PC-3 (cell line): Measurements from ENCODE around the gene LBHD1. TPM values are rescaled to one million over a fixed set of nuclear protein-coding genes. Genes with fewer than 3 reads are reported as not detected.

Source experiments
- ATAC-seq: fragments of 200-7000 bp; cut with Tn5 transposase; 2 replicates; pipeline ENCODE4 v1.9.1; 2020; ENCODE audit warnings: mild to moderate bottlenecking, moderate library complexity
- BruUV-seq: library from RNA; stranded (reverse); fragments of 400-500 nt; replicated peaks from 2 replicates; lab custom pipeline; 2021; lab: Mats Ljungman, UMichigan
- CTCF ChIA-PET: fragments of 300-600 bp; sonication (Branson Sonifier 250); formaldehyde crosslinking; loops from one replicate; lab custom pipeline; 2022; ENCODE audit warnings: antibody characterized with exemption; lab: Charles Lee
- POLR2A ChIA-PET: fragments of 300-600 bp; sonication (Branson Sonifier 250); formaldehyde crosslinking; loops from one replicate; lab custom pipeline; 2022; ENCODE audit warnings: antibody characterized with exemption; ENCODE audit not compliant: unreplicated experiment; lab: Charles Lee
- DNase-seq: peaks from one replicate; pipeline ENCODE4 v3.0.0-alpha.2; 2015
- H2AFZ ChIP-seq: fragments of 300-600 bp; sonication (generic); 2 replicates; pipeline ENCODE4 v1.6.0; 2016; ENCODE audit warnings: antibody characterized with exemption, low read length
- H3F3A ChIP-seq: fragments of 300-600 bp; sonication (generic); one replicate; pipeline ENCODE4 v1.6.0; 2017; ENCODE audit warnings: antibody characterized with exemption, low read length, control low read depth, mild to moderate bottlenecking; ENCODE audit not compliant: unreplicated experiment
- H3K27ac ChIP-seq: fragments of 300-600 bp; sonication (generic); 2 replicates; pipeline ENCODE4 v1.5.1; 2016; ENCODE audit warnings: mild to moderate bottlenecking, low read length
- H3K27me3 ChIP-seq: fragments of 300-600 bp; sonication (generic); 2 replicates; pipeline ENCODE4 v1.6.1; 2016; ENCODE audit warnings: low read length, mixed read lengths
- H3K36me3 ChIP-seq: fragments of 300-600 bp; sonication (generic); 2 replicates; pipeline ENCODE4 v1.6.1; 2016; ENCODE audit warnings: low read depth, mixed run types, low read length, mixed read lengths
- H3K4me1 ChIP-seq: fragments of 300-600 bp; sonication (generic); 2 replicates; pipeline ENCODE4 v1.5.1; 2016; ENCODE audit warnings: low read length; ENCODE audit not compliant: insufficient read depth
- H3K4me2 ChIP-seq: fragments of 300-600 bp; sonication (generic); 2 replicates; pipeline ENCODE4 v1.6.0; 2016; ENCODE audit warnings: low read length
- H3K4me3 ChIP-seq: fragments of 300-600 bp; sonication (generic); 2 replicates; pipeline ENCODE4 v1.5.1; 2016; ENCODE audit warnings: mild to moderate bottlenecking, low read length, mixed read lengths
- H3K79me2 ChIP-seq: fragments of 300-600 bp; sonication (generic); 2 replicates; pipeline ENCODE4 v1.6.1; 2017; ENCODE audit warnings: low read length, mixed read lengths
- H3K9ac ChIP-seq: fragments of 300-600 bp; sonication (generic); 2 replicates; pipeline ENCODE4 v1.6.0; 2016; ENCODE audit warnings: mild to moderate bottlenecking, low read length
- H3K9me2 ChIP-seq: fragments of 300-600 bp; sonication (generic); replicated peaks from 2 replicates; pipeline ENCODE4 v1.6.1; 2016; ENCODE audit warnings: mixed run types, low read length, mixed read lengths
- H3K9me3 ChIP-seq: fragments of 300-600 bp; sonication (generic); 2 replicates; pipeline ENCODE4 v1.6.1; 2016; ENCODE audit warnings: low read length, mixed read lengths
- H4K20me1 ChIP-seq: fragments of 300-600 bp; sonication (generic); 2 replicates; pipeline ENCODE4 v1.6.1; 2016; ENCODE audit warnings: low read length, mixed read lengths
- CTCF ChIP-seq: fragments of 300-600 bp; sonication (generic); conservative IDR thresholded peaks from 2 replicates; pipeline ENCODE4 v1.5.1; 2017; ENCODE audit warnings: antibody characterized with exemption, low read depth, mild to moderate bottlenecking, low read length
- EZH2 ChIP-seq: fragments of 300-600 bp; sonication (generic); IDR thresholded peaks from one replicate; pipeline ENCODE4 v1.6.1; 2017; ENCODE audit warnings: antibody characterized with exemption, mild to moderate bottlenecking, low read length; ENCODE audit not compliant: unreplicated experiment
- EZH2phosphoT487 ChIP-seq: fragments of 300-600 bp; sonication (generic); IDR thresholded peaks from 2 replicates; pipeline ENCODE4 v1.6.1; 2018; ENCODE audit warnings: mild to moderate bottlenecking, antibody characterized with exemption, low read length, borderline replicate concordance
- intact Hi-C: fragments of 100-400 bp; cut with micrococcal nuclease; formaldehyde crosslinking; loops from 2 replicates; pipeline ENCODE4 v1.9.0; 2023
- total RNA-seq: library from RNA; depleted of rRNA; stranded (reverse); fragments of >200 nt; gene quantifications from 2 replicates; pipeline ENCODE4 v1.2.3, GENCODE V29; 2014

The LBHD1 gene
- total RNA-seq, 1 experiment from 2014 or later: 9.7 TPM

GRCh38 chr11:62664405-62665074 is 7.5 kb downstream of the LBHD1 start:
- Histone ChIP-seq H4K20me1 (peaks cover 14% of the 10 kb centered on the region; the same call in 1 of the 2 replicates), H3K9me2 (no peaks in the 10 kb centered on the region), H3K27me3 (no peaks in the 10 kb centered on the region), H3K4me2 (peak overlapping the region; percentile 93), H2AFZ (peak overlapping the region; percentile 97), H3F3A (peaks cover 11% of the 10 kb centered on the region), H3K9me3 (no peaks in the 10 kb centered on the region), H3K9ac (peak overlapping the region; percentile 92), H3K4me3 (peak overlapping the region; percentile 98), H3K79me2 (peaks cover 53% of the 10 kb centered on the region), H3K27ac (peak overlapping the region; percentile 36), H3K36me3 (peaks cover 16% of the 10 kb centered on the region), H3K4me1 (peaks cover 20% of the 10 kb centered on the region)
- intact Hi-C loops: no loop called here
- ChIA-PET CTCF (interaction anchor here (0.5 to 1.7 kb wide), 4 partner anchors 11 to 53 kb away, joined by 3 to 8 read pairs (median 6); partner anchors contain the start of gene B3GAT3), POLR2A (interaction anchor here (0.5 to 2.1 kb wide), 17 partner anchors 8 to 1678 kb away, joined by 3 to 22 read pairs (median 5); partner anchors contain the start of genes EEF1G, HNRNPUL2, INTS5 and MTA2)
- ATAC-seq: peak; percentile 55
- peak; percentile 78 for DNase-seq
- BruUV-seq: TSS peak; percentile 75
- TF ChIP-seq EZH2: no peak
- TF ChIP-seq CTCF: no peak
- TF ChIP-seq EZH2phosphoT487: no peak

GRCh38 chr11:62656796-62657429 is 15.2 kb downstream of the LBHD1 start:
- POLR2A ChIA-PET: interaction anchor here (0.5 to 0.8 kb wide), 2 partner anchors 8 to 143 kb away, joined by 7 to 8 read pairs; partner anchors contain the start of genes C11orf98 and CSKMT
- Histone ChIP-seq H3K4me3 (no peak overlapping the region), H3K36me3 (no peaks in the 10 kb centered on the region), H2AFZ (no peak overlapping the region), H3K9me2 (no peaks in the 10 kb centered on the region), H3K9me3 (no peaks in the 10 kb centered on the region), H3K27me3 (no peaks in the 10 kb centered on the region), H3K9ac (no peak overlapping the region), H3K4me2 (no peak overlapping the region), H4K20me1 (no peaks in the 10 kb centered on the region), H3K27ac (no peak overlapping the region), H3K79me2 (peaks cover 12% of the 10 kb centered on the region), H3K4me1 (peaks cover 6% of the 10 kb centered on the region), H3F3A (no peaks in the 10 kb centered on the region)
- no peak for DNase-seq
- intact Hi-C loops: no loop called here
- CTCF ChIA-PET: no interaction called here
- BruUV-seq: no TSS peak
- TF ChIP-seq CTCF: no peak
- TF ChIP-seq EZH2phosphoT487: no peak
- TF ChIP-seq EZH2: no peak
- no peak for ATAC-seq
